Activated CD4-positive, CD25-positive, alpha-beta regulatory T cell treated with anti-CD3 and anti-CD28 coated beads, Interleukin-2, amount 50 U/mL, for 24 hours (primary cell): ENCODE results near the gene CFTR.
A peak's percentile ranks its signal among the peaks of the same experiment; 100 is the strongest.
"Not testable (repeated sequence)": the region's sequence is repeated elsewhere in the genome, so short reads cannot be mapped to it uniquely, and the experiment has no call there.

Experiments used
- ATAC-seq, 2 donors: fragments of 150-1000 bp; cut with Tn5 transposase; one replicate each; pipeline ENCODE4 v1.10.0; 2021; ENCODE audit warnings: mild to moderate bottlenecking in 1 of 2, moderate library complexity in 1 of 2

The CFTR gene

DNA sequence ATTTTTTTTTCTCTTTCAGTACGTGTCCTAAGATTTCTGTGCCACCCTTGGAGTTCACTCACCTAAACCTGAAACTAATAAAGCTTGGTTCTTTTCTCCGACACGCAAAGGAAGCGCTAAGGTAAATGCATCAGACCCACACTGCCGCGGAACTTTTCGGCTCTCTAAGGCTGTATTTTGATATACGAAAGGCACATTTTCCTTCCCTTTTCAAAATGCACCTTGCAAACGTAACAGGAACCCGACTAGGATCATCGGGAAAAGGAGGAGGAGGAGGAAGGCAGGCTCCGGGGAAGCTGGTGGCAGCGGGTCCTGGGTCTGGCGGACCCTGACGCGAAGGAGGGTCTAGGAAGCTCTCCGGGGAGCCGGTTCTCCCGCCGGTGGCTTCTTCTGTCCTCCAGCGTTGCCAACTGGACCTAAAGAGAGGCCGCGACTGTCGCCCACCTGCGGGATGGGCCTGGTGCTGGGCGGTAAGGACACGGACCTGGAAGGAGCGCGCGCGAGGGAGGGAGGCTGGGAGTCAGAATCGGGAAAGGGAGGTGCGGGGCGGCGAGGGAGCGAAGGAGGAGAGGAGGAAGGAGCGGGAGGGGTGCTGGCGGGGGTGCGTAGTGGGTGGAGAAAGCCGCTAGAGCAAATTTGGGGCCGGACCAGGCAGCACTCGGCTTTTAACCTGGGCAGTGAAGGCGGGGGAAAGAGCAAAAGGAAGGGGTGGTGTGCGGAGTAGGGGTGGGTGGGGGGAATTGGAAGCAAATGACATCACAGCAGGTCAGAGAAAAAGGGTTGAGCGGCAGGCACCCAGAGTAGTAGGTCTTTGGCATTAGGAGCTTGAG lies at the start of gene CFTR:
Gene CFTR (plus strand): TSS at position 801 of the 830 bp plus-strand sequence. CDS start 70 bp downstream, outside the sequence.
- no peak for ATAC-seq

DNA sequence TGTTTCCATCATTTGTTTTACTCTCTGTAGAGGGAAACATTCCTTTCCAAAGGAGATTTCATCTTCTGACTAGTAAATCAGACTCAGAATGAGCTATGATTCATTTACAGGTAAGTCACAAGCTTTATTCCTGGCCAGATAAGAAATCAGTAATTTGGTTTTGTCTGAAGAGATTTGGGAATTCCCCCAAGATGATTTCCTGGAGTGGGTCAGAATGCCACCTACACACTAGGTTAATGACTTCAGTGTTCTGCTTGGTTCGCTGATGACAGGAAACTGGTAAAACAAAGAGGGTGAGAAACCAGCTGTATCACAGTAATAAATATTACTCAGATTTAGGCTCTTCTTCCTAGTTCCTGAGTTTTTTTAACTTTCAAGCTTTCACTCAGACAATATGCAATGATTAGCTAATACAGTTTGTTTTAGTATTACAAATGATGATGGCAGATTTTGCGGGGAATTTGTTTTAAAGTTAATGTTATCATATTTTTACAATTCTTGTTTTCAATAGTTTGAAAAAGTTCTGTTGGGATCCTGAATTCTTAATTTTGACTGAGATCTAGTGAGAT lies 44.3 kb upstream of the CFTR start:
- ATAC-seq, result peak; percentile 35 to 63

DNA sequence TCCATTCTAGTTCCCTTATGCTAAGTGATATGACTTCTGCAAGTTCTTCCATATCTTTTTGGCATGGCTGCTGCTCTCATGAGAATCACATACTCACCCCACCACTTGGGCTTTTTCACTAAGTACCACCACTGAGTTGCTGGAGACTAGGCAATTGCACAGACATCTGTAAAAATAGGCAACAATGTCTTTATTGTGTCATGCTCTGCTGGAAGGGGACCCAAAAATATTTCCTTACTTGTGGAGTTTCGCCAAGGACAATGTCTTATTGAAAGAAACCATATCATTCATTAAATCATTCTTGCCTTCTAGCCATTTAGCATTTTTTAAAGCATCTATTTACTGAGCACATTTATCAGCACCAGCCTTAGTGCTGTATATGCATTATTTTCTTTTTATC lies 35.2 kb upstream of the CFTR start:
- ATAC-seq, result no peak

DNA sequence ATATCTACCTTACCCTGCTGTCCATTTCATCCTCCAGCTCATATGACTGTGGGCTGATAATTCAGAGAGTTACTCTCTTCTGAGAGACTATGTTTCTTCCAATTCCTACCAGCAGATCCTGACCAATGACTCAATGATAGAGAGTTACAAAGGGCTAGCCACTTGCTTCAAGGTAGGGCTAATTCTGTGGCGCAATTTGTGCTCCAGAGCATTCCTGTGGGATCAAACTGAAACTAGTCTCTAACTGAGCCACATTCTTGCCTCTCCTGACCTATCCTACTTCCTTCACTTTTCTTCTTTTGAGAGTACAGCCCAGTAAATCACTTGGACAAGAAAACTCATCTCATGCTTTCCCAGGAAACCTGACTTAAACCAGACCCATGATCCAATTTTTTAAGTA lies 34.6 kb upstream of the CFTR start:
- no peak for ATAC-seq

DNA sequence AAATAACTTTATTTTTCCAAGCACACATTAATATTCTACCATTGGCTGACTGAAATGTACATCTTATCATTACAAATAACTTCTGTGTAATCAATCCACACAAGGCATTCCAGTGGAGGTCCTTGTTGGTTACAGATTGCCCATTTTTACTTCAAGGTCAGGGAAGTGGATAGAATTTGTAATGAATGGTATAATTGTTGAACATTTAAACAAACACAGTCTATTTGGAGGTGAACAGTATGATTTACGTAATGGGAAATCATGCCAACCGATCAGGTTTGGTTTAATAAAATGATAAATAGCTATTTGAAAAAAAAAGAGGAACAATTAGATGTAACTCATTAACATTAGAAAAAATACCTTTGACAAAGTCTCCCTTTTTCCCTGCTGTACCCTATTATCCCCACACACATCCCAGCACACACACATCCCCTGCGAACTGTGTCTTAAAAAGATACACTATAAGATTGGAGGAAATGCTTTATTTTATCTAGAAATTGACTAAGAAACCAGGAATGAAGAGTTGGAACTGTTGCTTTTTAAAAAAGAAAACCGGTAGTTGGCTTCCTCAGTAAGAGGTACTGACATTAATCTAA lies 33.5 kb upstream of the CFTR start:
- no peak for ATAC-seq

DNA sequence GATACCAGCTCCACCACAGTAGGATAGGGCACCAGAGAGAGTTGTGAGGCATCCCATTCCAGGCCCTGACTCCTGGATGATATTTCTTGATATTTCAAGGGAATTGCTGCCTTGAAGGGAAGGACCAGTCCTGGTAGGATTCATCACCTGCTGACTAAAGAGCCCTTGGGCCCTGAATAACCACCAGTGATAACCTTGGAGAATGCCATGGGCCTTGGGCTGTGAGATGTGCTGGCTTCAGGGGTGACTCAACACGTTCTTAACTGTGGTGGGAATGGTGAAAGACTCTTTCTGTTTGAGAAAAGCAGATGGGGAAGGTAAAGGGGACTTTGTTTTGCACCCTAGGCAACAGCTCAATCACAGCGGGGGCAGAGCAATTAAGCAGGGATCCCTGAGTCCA lies 31.2 kb upstream of the CFTR start:
- ATAC-seq, result no peak

DNA sequence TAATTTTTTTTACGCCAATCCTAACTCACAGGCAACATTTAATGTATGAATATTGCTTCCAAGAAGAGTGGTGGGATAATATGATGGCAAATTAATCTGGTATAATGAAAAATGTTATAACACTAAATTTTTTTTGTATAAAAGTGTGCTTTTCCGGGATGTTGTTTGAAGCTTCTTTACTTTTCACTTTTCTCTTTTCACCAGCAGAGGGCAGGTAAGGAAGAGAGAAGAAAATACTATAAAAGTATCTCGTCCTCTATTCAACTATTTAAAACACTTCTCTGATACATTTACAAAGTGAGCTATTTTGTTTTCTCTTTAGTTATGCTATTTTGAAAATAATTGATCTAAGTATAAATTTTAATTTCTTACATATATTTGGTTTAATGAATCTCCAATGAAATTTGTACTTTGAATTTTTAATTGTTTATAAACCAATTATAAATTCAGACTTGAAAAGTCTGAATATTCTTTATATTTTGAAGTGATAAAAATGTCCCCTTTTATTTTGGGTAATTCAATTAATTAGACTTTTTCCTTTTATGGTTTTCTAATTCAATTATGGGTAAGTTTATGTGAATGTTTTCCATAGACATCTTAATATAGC lies 20.7 kb upstream of the CFTR start:
- no peak for ATAC-seq

DNA sequence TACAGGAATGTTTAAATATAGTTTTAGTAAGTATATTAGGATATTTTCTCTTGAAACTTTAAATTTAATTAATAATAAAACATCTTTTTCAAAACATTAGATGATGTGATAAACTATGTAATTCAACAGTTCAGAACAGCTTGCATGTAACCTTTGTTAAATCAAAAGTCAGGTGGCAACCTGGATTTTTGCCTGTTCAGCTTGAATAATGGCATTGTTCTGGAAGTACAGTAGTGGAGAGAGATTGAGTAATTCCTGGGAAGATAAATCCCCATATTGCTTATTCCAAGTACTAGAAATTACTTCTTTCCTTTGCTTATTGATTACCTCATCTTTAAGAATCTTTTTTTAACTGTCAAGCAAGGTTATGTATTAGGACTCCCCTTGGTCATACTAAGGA lies 20.1 kb upstream of the CFTR start:
- no peak for ATAC-seq

DNA sequence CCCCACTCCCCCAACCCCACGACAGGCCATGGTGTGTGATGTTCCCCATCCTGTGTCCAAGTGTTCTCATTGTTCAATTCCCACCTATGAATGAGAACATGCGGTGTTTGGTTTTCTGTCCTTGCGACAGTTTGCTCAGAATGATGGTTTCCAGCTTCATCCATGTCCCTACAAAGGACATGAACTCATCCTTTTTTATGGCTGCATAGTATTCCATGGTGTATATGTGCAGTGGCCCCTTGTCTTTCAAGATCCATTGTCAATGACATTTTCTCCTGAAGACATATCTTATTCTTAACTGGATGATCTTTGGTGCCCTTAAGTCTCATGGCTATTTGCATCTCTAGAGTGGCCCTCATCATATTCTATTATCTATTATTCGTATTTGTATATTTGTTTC lies 19.0 kb upstream of the CFTR start:
- not testable (repeated sequence) for ATAC-seq

DNA sequence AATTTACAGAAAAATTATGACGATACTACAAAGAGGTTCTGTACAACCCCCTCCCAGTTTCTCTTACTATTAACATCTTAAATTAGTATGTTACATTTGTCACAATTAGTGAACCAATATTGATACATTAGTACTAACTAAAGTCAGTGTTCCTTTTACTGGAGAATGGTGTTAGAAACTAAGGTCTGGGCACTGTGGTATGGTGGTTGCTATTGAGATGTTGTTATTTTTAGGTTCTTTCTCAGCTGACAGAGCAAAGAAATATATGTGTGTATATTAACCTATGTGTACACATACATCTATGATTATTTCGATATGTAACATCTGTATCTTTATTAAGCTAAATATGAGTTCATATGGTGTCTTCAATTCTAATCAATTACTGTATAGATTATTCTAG lies 11.7 kb upstream of the CFTR start:
- no peak for ATAC-seq

DNA sequence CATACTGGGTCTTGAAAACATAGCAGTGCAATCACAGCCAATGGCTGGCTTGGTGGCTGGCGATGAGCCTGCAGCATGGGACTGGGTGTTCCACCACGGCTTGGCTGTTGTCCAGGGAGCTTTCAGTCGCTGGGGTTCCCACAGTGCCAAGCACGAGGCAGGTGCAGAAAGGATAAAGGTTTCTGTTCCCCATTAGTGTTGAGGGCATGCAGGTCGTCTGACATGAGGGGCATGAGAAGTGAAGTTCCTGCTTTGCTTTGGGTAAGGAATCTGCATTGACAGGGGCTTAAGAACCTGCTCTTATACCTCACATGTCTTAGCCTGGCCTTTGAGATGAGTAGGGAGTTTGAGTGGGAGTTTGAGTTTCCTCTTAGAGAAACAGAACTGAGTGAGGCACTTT lies 9.0 kb upstream of the CFTR start:
- ATAC-seq, result no peak

DNA sequence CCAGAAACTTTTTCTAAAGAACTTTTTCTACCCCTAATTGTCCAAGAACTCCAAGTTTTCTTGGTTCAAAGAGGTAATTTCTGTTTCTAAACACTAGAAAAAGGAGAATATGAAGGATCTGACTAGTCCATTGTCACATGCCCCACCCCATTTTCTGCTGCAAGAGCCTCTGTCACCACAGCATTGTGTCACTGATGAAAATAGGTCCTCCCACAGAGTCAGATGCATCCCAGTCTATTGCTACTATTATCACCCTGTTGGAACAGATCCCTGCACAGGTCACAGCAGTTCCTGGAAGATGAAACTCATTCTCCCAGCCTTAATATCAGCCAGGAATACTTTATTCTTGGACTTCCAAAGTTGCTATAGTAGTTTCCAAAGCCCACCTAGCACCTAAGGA lies 7.5 kb upstream of the CFTR start:
- no peak for ATAC-seq

DNA sequence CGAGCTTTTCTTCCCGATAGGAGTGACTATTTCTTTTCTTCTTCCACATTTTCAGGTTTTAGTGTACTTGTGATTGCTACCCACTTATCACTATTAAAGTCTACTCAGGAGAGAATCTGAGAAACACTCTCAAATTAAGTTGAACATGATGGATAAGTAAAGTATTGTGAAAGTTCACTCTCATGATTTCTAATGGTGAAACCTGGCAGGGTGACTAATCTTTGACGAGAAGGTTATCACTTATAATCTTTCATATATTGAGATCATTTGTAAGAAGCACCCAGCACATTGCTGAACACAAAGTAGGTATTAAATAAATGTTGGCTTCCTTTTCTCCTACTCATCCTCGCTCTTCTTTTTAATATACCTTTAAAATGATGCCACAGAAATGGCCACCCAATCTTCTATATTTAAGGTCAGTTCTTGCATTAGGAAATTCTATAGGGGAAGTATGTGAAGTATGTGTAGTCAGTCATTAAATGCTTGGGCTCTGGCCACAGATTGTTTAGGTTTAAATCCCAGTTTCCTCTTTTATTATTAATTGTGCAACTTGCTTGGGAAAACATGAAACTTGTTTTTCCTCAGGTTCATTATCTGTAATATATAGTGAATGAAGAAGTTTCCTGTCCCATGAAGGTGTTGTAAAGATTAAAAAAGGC lies 3.1 kb upstream of the CFTR start:
- no peak for ATAC-seq

DNA sequence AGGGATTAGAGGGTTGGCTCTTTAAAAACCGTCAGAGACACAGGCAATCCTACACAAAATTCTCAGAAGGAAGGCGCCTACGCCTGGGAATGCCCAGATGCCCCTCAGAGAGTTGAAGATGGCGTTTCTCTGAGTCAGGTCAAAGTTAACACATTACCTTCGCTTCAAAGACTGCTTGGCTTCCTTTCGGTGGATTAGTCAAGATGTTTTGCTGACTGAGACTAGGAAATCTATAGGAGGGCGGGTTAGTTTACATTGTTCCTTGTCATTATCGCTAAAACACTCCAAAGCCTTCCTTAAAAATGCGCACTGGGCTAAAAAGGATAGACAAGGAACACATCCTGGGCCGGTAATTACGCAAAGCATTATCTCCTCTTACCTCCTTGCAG lies 995 bp upstream of the CFTR start:
- no peak for ATAC-seq

DNA sequence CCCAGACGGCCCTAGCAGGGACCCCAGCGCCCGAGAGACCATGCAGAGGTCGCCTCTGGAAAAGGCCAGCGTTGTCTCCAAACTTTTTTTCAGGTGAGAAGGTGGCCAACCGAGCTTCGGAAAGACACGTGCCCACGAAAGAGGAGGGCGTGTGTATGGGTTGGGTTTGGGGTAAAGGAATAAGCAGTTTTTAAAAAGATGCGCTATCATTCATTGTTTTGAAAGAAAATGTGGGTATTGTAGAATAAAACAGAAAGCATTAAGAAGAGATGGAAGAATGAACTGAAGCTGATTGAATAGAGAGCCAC lies 184 bp downstream of the CFTR start:
- ATAC-seq, result no peak

DNA sequence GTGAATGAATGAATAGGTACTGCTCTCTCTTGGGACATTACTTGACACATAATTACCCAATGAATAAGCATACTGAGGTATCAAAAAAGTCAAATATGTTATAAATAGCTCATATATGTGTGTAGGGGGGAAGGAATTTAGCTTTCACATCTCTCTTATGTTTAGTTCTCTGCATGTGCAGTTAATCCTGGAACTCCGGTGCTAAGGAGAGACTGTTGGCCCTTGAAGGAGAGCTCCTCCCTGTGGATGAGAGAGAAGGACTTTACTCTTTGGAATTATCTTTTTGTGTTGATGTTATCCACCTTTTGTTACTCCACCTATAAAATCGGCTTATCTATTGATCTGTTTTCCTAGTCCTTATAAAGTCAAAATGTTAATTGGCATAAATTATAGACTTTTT lies 1.2 kb downstream of the CFTR start:
- no peak for ATAC-seq

DNA sequence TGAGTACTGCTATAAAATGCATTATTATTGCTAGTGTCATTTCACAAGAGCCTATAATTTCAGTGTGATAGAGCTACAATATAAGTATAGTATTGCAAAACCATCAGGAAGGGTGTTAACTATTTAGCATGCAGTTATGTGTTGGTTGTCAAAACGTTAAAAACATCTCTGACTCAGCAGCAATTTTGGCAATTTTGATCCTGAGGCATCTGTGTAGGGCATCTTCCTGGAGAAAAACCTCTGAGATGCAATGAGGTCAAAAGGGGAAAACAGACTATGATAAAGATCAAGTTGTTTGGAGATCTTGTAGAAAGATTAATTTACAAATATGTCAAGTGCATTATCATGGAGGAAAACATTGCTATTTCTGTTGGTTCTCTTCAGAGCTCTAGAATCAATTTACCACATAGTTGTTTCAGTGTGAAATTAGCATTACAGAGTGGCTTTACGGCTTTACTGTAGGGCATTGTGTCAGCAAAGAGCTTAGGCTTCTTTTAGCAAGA lies 5.3 kb downstream of the CFTR start:
- no peak for ATAC-seq

DNA sequence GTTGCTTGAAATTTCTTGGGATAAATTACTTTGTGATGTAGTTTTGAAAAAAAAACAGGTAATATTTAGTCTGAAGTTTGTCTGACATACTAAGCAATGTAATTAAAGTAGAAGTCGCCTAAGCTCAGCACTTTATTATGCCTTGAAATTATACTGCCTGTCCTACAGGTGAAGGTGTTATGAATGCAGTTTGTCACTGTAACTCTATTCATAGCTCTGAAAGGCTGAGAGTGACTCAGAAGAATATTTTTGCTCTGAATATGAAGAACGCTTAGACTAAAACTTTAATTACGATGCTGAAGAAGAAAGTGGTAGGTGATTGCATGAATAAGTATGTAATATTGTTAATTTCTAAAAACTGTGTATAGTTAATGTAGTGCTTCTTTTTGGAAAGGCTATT lies 9.2 kb downstream of the CFTR start:
- ATAC-seq, result no peak

DNA sequence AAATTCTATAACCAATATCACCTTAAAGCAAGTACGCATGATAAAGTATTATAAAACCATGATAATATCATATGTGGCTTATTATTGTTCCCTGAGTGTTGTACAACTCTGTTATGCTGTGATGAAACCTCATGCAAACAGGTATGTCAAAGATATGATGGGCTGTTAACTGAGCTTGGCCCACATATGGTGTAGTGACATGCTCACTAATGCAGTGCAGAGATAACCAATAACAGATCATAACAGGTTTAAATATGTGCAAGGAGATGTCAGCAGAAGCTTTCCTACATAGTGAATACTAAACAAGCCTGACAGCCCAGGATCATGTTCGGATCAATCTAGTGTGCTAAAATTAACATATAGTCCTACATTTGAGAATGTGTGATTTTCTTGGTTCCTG lies 9.6 kb downstream of the CFTR start:
- no peak for ATAC-seq

DNA sequence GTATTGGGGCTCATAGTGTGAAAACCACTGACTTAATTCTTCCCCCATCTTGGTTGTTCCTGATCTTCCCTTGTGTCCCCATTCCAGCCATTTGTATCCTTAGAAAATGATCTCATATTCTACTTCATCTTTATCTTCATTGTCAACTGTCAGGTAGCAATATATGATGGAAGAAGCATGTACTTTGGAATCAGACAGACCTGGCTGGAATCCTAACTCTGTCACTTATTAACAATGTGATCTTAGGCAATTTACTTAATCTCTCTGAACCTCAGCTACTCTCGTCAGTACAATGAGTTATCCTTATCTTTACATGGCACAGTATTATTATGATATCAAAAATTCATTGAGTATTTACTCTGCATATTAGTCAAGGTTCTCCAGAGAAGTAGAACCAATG lies 10.1 kb downstream of the CFTR start:
- ATAC-seq, result no peak

DNA sequence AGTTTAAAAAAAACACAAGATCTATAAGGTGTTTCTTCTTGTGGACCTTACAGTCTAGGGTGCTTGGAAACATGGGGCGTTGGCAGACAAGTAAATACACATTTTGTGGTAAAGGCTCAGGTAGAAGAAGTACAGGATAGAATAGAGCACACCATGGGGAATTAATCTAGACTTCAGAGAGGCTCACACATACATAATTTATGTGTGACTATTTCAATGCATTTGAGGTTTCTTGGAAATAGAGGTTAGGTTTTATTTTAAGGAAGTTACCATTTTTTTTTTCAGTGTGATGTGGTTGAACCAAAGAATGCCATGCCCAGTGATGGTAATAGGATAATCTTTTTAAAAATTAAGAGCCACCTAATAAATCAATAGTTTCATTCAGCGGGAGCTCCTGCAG lies 12.8 kb downstream of the CFTR start:
- no peak for ATAC-seq

DNA sequence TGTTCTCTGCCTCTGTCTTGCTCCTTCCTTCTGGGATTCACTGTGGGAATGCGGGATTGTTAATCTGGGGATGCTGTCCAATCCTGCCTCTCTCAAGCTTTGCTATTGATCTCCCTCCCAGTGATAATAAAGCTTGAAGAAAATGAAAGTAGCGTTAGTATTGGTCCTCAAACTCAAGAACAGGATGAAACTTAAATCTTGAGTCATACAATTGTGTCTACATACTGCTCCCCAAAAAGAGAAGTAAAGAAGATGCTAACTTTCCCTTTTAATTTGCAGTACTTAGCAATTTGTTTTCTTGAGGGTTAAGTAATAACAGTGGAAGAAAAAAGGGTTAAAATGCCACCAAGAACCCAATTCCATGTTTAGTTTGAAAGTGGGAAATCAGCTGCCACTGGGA lies 13.6 kb downstream of the CFTR start:
- no peak for ATAC-seq

DNA sequence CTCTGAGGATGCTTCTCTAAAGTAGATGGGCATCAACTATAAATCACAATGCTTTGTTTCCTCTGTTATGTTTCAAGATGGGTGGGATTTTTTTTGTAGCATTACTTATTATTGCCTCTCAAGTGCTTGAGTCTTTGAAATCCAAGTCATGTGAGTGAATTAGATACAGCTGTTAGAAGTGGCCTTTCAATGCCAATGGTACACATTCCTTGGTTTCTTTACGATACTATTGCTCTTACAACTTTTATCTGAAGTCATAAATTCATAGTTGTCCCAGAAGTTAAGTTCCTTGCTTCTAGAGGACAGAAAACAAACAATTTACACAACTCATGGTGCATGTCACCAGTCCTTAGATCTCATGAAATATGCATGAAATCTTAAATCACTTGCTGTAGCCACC lies 15.5 kb downstream of the CFTR start:
- ATAC-seq, result no peak
